Suprapubic skin (tissue), 4 donors: ENCODE measurements around the gene NAALAD2.

ENCODE experiments used
- EP300 ChIP-seq: sonication (generic); formaldehyde crosslinking; IDR thresholded peaks from one replicate; pipeline ENCODE4 v1.6.1; 2017; ENCODE audit warnings: antibody characterized with exemption
- POLR2A ChIP-seq, 2 donors: fragments of 450-650 bp; IDR thresholded peaks; one replicate each; pipeline ENCODE4 v1.6.1; 2017; ENCODE audit warnings: antibody characterized with exemption in 2 of 2, mild to moderate bottlenecking in 2 of 2, moderate library complexity in 2 of 2
- POLR2AphosphoS5 ChIP-seq, 3 donors: sonication (generic); formaldehyde crosslinking; IDR thresholded peaks; one replicate each; pipeline ENCODE4 v1.6.1; 2017; ENCODE audit warnings: antibody characterized with exemption in 3 of 3
- TF ChIP-seq, protein P1 (sequence below), 2 donors: fragments of 200-600 bp in 1 of 2; fragments of 450-650 bp in 1 of 2; sonication (generic) in 1 of 2; IDR thresholded peaks; one replicate each; pipeline ENCODE4 v1.5.1; 2016 to 2019; ENCODE audit warnings: antibody characterized with exemption in 2 of 2, mild to moderate bottlenecking in 1 of 2, moderate library complexity in 1 of 2

- TF ChIP-seq, protein P1, sequence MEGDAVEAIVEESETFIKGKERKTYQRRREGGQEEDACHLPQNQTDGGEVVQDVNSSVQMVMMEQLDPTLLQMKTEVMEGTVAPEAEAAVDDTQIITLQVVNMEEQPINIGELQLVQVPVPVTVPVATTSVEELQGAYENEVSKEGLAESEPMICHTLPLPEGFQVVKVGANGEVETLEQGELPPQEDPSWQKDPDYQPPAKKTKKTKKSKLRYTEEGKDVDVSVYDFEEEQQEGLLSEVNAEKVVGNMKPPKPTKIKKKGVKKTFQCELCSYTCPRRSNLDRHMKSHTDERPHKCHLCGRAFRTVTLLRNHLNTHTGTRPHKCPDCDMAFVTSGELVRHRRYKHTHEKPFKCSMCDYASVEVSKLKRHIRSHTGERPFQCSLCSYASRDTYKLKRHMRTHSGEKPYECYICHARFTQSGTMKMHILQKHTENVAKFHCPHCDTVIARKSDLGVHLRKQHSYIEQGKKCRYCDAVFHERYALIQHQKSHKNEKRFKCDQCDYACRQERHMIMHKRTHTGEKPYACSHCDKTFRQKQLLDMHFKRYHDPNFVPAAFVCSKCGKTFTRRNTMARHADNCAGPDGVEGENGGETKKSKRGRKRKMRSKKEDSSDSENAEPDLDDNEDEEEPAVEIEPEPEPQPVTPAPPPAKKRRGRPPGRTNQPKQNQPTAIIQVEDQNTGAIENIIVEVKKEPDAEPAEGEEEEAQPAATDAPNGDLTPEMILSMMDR (IDR thresholded peaks at IDR 0.05) = no peak
- peak in 2 of 3 donors; percentile 11 to 57 for TF ChIP-seq POLR2AphosphoS5 (IDR thresholded peaks at IDR 0.05)
- TF ChIP-seq POLR2A (IDR thresholded peaks at IDR 0.05) = peak in 1 of 2 donors; percentile 75
- no peak for TF ChIP-seq EP300
These were observed 88.2 kb downstream of the NAALAD2 start, which contains the start of gene CHORDC1 for GRCh38 chr11:90222459-90223247.
